OCI-LY7 (cell line): ENCODE measurements around the gene RASAL1. TPM values are rescaled to one million over a fixed set of nuclear protein-coding genes. Genes with fewer than 3 reads are reported as not detected.

ENCODE experiments used
- BruUV-seq: library from RNA; stranded (reverse); fragments of 400-500 nt; replicated peaks from 2 replicates; lab custom pipeline; 2021; lab: Mats Ljungman, UMichigan
- CTCF ChIA-PET: fragments of 300-600 bp; sonication (Branson Sonifier 250); formaldehyde crosslinking; loops from one replicate; lab custom pipeline; 2022; ENCODE audit warnings: antibody characterized with exemption; ENCODE audit not compliant: unreplicated experiment; lab: Charles Lee
- POLR2A ChIA-PET: fragments of 300-600 bp; sonication (Branson Sonifier 250); formaldehyde crosslinking; loops from one replicate; lab custom pipeline; 2022; ENCODE audit warnings: antibody characterized with exemption; lab: Charles Lee
- DNase-seq: peaks from one replicate; pipeline ENCODE4 v3.0.0-alpha.2; 2015; ENCODE audit warnings: low spot score
- H2AFZ ChIP-seq: fragments of 200-600 bp; sonication (generic), shearing (Covaris generic); 2 replicates; pipeline ENCODE4 v1.6.1; 2014; ENCODE audit warnings: mild to moderate bottlenecking, antibody characterized with exemption, low read length, moderate library complexity
- H3K27ac ChIP-seq: fragments of 200-600 bp; sonication (generic); 2 replicates; pipeline ENCODE4 v1.5.1; 2014; ENCODE audit warnings: mixed run types, low read depth, mild to moderate bottlenecking, moderate library complexity, low read length, inconsistent platforms; ENCODE audit not compliant: poor library complexity, severe bottlenecking
- H3K36me3 ChIP-seq: fragments of 200-600 bp; sonication (generic); 2 replicates; pipeline ENCODE4 v1.6.1; 2014; ENCODE audit warnings: mild to moderate bottlenecking, antibody characterized with exemption, low read length, moderate library complexity, mixed read lengths; ENCODE audit not compliant: insufficient read depth
- H3K4me1 ChIP-seq: fragments of 200-600 bp; sonication (generic); 2 replicates; pipeline ENCODE4 v1.5.1; 2014; ENCODE audit warnings: mild to moderate bottlenecking, low read length; ENCODE audit not compliant: insufficient read depth, poor library complexity, severe bottlenecking
- H3K4me2 ChIP-seq: fragments of 200-600 bp; sonication (generic); 2 replicates; pipeline ENCODE4 v1.6.1; 2014; ENCODE audit warnings: mild to moderate bottlenecking, low read length
- H3K4me3 ChIP-seq: fragments of 200-600 bp; sonication (generic); 2 replicates; pipeline ENCODE4 v1.5.1; 2014; ENCODE audit warnings: mild to moderate bottlenecking, low read depth, low read length; ENCODE audit not compliant: poor library complexity, severe bottlenecking
- H3K79me2 ChIP-seq: fragments of 200-600 bp; sonication (generic); 2 replicates; pipeline ENCODE4 v1.6.1; 2016; ENCODE audit warnings: low read depth, mild to moderate bottlenecking, low read length, moderate library complexity, mixed read lengths; ENCODE audit not compliant: insufficient read depth
- H3K9me2 ChIP-seq: fragments of 200-600 bp; sonication (generic); 2 replicates; pipeline ENCODE4 v1.6.1; 2016; ENCODE audit warnings: mild to moderate bottlenecking, low read length, mixed read lengths; ENCODE audit not compliant: insufficient read depth
- H3K9me3 ChIP-seq: fragments of 200-600 bp; sonication (generic); 2 replicates; pipeline ENCODE4 v1.6.1; 2014; ENCODE audit warnings: mild to moderate bottlenecking, mixed run types, low read length, mixed read lengths
- H4K20me1 ChIP-seq: fragments of 200-600 bp; sonication (generic); 2 replicates; pipeline ENCODE4 v1.6.1; 2014; ENCODE audit warnings: mild to moderate bottlenecking, antibody characterized with exemption, low read length, moderate library complexity, mixed read lengths; ENCODE audit not compliant: insufficient read depth
- EZH2phosphoT487 ChIP-seq: fragments of 200-600 bp; sonication (generic); IDR thresholded peaks from 2 replicates; pipeline ENCODE4 v1.6.1; 2018; ENCODE audit warnings: low read depth, borderline replicate concordance, mild to moderate bottlenecking, mixed run types, antibody characterized with exemption, low read length, moderate library complexity, mixed read lengths
- intact Hi-C: fragments of 100-400 bp; cut with micrococcal nuclease; formaldehyde crosslinking; loops from one replicate; pipeline ENCODE4 v1.10.0; 2022; ENCODE audit not compliant: unreplicated experiment
- total RNA-seq, 2 experiments: library from RNA; depleted of rRNA in 1 of 2; stranded (reverse); fragments of >200 nt in 1 of 2; shearing (Covaris generic) in 1 of 2; gene quantifications; 2 replicates each; pipeline ENCODE4 v1.2.3, GENCODE V29; 2014 to 2022
- TF ChIP-seq, protein P1 (sequence below): fragments of 200-600 bp; sonication (generic); conservative IDR thresholded peaks from 2 replicates; pipeline ENCODE4 v1.5.1; 2014; ENCODE audit warnings: mild to moderate bottlenecking, antibody characterized with exemption, low read length, moderate library complexity, mixed read lengths

RASAL1 gene
- total RNA-seq, 2 experiments from 2014 or later = 74.4 to 89.1 TPM

DNA sequence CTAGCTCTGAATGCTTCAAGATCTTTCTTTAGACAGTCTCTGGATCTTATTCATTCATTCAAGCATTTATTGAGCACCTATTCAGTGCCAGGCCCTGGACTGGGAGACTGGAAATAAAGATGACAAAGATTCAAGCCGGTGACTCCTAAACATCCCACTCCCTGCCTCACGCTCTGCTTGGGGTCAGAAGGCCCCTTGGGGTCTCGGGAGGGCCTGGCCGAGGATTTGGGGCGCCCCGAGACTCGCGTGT, 79.3 kb downstream of the RASAL1 start:
- H3K79me2 ChIP-seq = peaks cover 79% of the 10 kb centered on the region
- CTCF ChIA-PET = interaction anchor here (1.4 kb wide), 1 partner anchor 36 kb away, joined by 5 read pairs; no protein-coding TSS in a partner anchor
- H4K20me1 ChIP-seq = peaks cover 6% of the 10 kb centered on the region; the same call in 1 of the 2 replicates
- peak overlapping the region; percentile 90 for H3K4me3 ChIP-seq
- H3K9me2 ChIP-seq = no peaks in the 10 kb centered on the region
- intact Hi-C loops = no loop called here
- peak overlapping the region; percentile 94 for H3K4me2 ChIP-seq
- H3K36me3 ChIP-seq = peaks cover 54% of the 10 kb centered on the region
- peak overlapping the region; percentile 97 for H3K27ac ChIP-seq
- no peak overlapping the region for H2AFZ ChIP-seq
- DNase-seq = no peak
- POLR2A ChIA-PET = interaction anchor here (0.7 to 16.3 kb wide), 3 partner anchors 11 to 97 kb away, joined by 3 to 235 read pairs (median 7); no protein-coding TSS in a partner anchor
- H3K4me1 ChIP-seq = peaks cover 66% of the 10 kb centered on the region
- no TSS peak for BruUV-seq
- H3K9me3 ChIP-seq = no peaks in the 10 kb centered on the region
- TF ChIP-seq, protein P1, sequence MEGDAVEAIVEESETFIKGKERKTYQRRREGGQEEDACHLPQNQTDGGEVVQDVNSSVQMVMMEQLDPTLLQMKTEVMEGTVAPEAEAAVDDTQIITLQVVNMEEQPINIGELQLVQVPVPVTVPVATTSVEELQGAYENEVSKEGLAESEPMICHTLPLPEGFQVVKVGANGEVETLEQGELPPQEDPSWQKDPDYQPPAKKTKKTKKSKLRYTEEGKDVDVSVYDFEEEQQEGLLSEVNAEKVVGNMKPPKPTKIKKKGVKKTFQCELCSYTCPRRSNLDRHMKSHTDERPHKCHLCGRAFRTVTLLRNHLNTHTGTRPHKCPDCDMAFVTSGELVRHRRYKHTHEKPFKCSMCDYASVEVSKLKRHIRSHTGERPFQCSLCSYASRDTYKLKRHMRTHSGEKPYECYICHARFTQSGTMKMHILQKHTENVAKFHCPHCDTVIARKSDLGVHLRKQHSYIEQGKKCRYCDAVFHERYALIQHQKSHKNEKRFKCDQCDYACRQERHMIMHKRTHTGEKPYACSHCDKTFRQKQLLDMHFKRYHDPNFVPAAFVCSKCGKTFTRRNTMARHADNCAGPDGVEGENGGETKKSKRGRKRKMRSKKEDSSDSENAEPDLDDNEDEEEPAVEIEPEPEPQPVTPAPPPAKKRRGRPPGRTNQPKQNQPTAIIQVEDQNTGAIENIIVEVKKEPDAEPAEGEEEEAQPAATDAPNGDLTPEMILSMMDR = no peak
- TF ChIP-seq EZH2phosphoT487 = no peak

DNA sequence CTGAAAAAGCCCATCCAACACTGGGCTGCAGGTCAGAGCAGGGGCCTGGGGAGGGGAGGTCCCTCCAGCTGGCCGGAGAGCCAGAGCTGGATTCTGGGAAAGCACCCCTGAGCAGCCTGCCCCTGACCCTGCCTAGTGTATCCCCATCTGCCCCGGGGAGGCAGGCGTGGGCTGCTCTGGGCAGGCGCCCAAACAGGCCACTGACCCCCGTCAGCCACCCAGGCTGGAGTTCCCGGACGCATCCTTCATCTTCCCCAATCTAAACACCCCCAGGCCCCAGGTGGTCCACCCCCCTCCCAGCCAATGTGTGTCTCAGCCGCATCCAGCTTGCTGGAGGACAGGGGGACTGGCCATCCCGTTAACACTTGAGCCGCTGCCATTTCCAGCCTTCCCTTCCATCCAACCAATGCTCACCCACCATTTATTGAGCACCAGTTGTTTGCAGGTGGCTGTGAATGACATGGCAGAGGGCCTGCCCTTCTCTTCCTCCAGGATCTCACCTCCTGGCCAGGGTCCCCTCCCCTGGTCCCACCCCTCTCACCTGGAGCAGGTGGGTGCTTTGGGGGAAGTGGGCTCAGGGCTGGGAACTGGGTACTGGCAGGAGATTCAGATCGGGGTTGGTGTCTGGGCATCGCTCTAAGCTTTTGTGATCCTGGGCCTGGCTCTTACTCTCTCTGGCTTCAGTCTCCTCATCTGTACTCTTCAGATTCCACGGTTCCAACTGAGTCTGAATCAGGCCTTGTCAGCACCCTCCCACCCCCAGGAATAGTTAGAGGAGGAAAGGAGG, 79.8 kb downstream of the RASAL1 start:
- ChIA-PET CTCF (interaction anchor here (1.4 kb wide), 1 partner anchor 36 kb away, joined by 5 read pairs; no protein-coding TSS in a partner anchor), POLR2A (interaction anchor here (0.5 to 16.3 kb wide), 4 partner anchors 11 to 203 kb away, joined by 3 to 235 read pairs (median 6); no protein-coding TSS in a partner anchor)
- no TSS peak for BruUV-seq
- Histone ChIP-seq H2AFZ (no peak overlapping the region), H3K9me2 (no peaks in the 10 kb centered on the region), H3K4me1 (peaks cover 65% of the 10 kb centered on the region), H3K79me2 (peaks cover 74% of the 10 kb centered on the region), H3K4me3 (peak overlapping the region; percentile 90), H3K27ac (peak overlapping the region; percentile 97), H3K36me3 (peaks cover 49% of the 10 kb centered on the region), H4K20me1 (peaks cover 6% of the 10 kb centered on the region; the same call in 1 of the 2 replicates), H3K9me3 (no peaks in the 10 kb centered on the region), H3K4me2 (peak overlapping the region; percentile 94)
- intact Hi-C loops = no loop called here
- DNase-seq = peak; percentile 48
- no peak for TF ChIP-seq EZH2phosphoT487

DNA sequence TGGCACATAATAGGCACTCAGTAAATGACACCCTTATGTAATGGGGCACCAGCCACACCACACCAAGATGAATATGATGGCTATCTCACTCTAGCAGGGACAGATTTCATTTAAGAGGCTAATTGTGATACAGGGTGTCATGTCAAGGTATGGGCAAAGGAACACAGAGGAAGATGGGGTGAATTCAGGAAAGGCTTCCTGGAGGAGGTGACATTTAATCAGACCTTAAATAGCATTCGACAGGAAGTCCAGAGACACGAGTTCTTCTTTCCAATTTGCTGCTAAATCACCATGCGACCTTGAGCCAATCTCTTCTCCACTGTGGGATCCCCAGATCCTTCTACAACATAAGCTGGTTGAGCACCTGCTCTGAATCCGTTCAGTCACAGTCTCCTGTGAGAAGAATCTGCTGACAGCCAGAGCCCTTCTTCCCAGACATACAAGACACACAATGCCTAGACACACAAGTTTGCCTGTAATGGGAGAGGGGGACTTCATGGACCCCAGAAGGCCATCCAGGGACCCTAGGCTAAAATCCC, 80.5 kb downstream of the RASAL1 start:
- Histone ChIP-seq H3K4me1 (peaks cover 65% of the 10 kb centered on the region), H3K4me2 (peak overlapping the region; percentile 94), H3K4me3 (peak overlapping the region; percentile 90), H4K20me1 (peaks cover under 1% of the 10 kb centered on the region; the same call in 1 of the 2 replicates), H3K9me3 (no peaks in the 10 kb centered on the region), H3K27ac (peak overlapping the region; percentile 97), H3K79me2 (peaks cover 66% of the 10 kb centered on the region), H3K9me2 (no peaks in the 10 kb centered on the region), H2AFZ (no peak overlapping the region), H3K36me3 (peaks cover 41% of the 10 kb centered on the region)
- ChIA-PET CTCF (interaction anchor here (1.4 kb wide), 1 partner anchor 37 kb away, joined by 5 read pairs; no protein-coding TSS in a partner anchor), POLR2A (interaction anchor here (0.5 to 16.3 kb wide), 5 partner anchors 12 to 204 kb away, joined by 3 to 235 read pairs (median 4); no protein-coding TSS in a partner anchor)
- no TSS peak for BruUV-seq
- TF ChIP-seq, protein P1 = no peak
- no peak for TF ChIP-seq EZH2phosphoT487
- intact Hi-C loops = no loop called here
- DNase-seq = peak; percentile 50
